ENCODE measurements around the gene INTS1. TPM values are rescaled to one million over a fixed set of nuclear protein-coding genes. Genes with fewer than 3 reads are reported as not detected.

INTS1 gene
- total RNA-seq, 4 donors from 2014 or later, result 33.1 to 80.3 (median 48.0) TPM

- H3K36me3 ChIP-seq, result peaks cover 60 to 100% (median 98%) of the 10 kb centered on the region in 4 donors
Measured at GRCh38 chr7:1475393-1475792, 28.8 kb downstream of the INTS1 start.

GRCh38 chr7:1474736-1475135 is 29.5 kb downstream of the INTS1 start:
- no peak for TF ChIP-seq POLR2A (IDR thresholded peaks at IDR 0.05; ENCODE audit: low read depth)
- TF ChIP-seq POLR2AphosphoS5 (IDR thresholded peaks at IDR 0.05), result no peak
- no peak for TF ChIP-seq EP300 (IDR thresholded peaks at IDR 0.05)
- TF ChIP-seq CTCF (IDR thresholded peaks at IDR 0.05), result no peak
- no peak for DNase-seq (ENCODE audit: extremely low spot score)

More at GRCh38 chr7:1475393-1475792, 28.8 kb downstream of the INTS1 start:
- H3K27ac ChIP-seq (replicated peaks in 1 of 4), result no peak overlapping the region
- H3K9me3 ChIP-seq, result no peaks in the 10 kb centered on the region
- 90% methylated on average over 4 of the region's 17 CpGs for WGBS
- no peak for DNase-seq (ENCODE audit: extremely low spot score)
- no peak overlapping the region for H3K4me3 ChIP-seq
- TF ChIP-seq CTCF (IDR thresholded peaks at IDR 0.05) (no peak), POLR2AphosphoS5 (IDR thresholded peaks at IDR 0.05) (no peak), EP300 (IDR thresholded peaks at IDR 0.05) (no peak)
- H3K4me1 ChIP-seq, result peaks cover 6 to 13% (median 12%) of the 10 kb centered on the region in 4 donors
- intact Hi-C loops (cut with DNase I), result no loop called here
- H3K27me3 ChIP-seq, result no peaks in the 10 kb centered on the region

GRCh38 chr7:1473864-1474512 is 30.2 kb downstream of the INTS1 start:
- H3K27ac ChIP-seq (replicated peaks in 1 of 4), result no peak overlapping the region
- H3K9me3 ChIP-seq, result no peaks in the 10 kb centered on the region
- no peak overlapping the region for H3K4me3 ChIP-seq
- H3K27me3 ChIP-seq, result no peaks in the 10 kb centered on the region
- TF ChIP-seq POLR2A (IDR thresholded peaks at IDR 0.05; ENCODE audit: low read depth), result no peak
- peak; percentile 7 to 52 for TF ChIP-seq POLR2AphosphoS5 (IDR thresholded peaks at IDR 0.05)
- no peak for TF ChIP-seq EP300 (IDR thresholded peaks at IDR 0.05)
- peak; percentile 87 to 94 (median 87) for TF ChIP-seq CTCF (IDR thresholded peaks at IDR 0.05)
- peak; percentile 96 for DNase-seq (ENCODE audit: extremely low spot score)
- WGBS, result 50% methylated on average over 2 of the region's 37 CpGs
- intact Hi-C loops (cut with DNase I), result loop anchor here (1.0 to 2.0 kb wide), 2 partner anchors 41 to 249 kb away; no protein-coding TSS in a partner anchor
- peaks cover 57 to 100% (median 97%) of the 10 kb centered on the region in 4 donors for H3K36me3 ChIP-seq
- H3K4me1 ChIP-seq, result peaks cover 6 to 13% (median 12%) of the 10 kb centered on the region in 4 donors

More at GRCh38 chr7:1474736-1475135, 29.5 kb downstream of the INTS1 start:
- no peaks in the 10 kb centered on the region for H3K9me3 ChIP-seq
- WGBS, result 93% methylated on average over 7 of the region's 24 CpGs
- peak overlapping the region in 1 of 4 donors; percentile 27 for H3K27ac ChIP-seq (replicated peaks in 1 of 4)
- H3K4me3 ChIP-seq, result no peak overlapping the region
- no peaks in the 10 kb centered on the region for H3K27me3 ChIP-seq
- H3K36me3 ChIP-seq, result peaks cover 60 to 100% (median 98%) of the 10 kb centered on the region in 4 donors
- intact Hi-C loops (cut with DNase I), result loop anchor here (1.0 kb wide), 1 partner anchor 249 kb away; no protein-coding TSS in a partner anchor
- H3K4me1 ChIP-seq, result peaks cover 6 to 13% (median 12%) of the 10 kb centered on the region in 4 donors

- no peak overlapping the region for H3K27ac ChIP-seq (replicated peaks in 1 of 4)
- peaks cover 38 to 79% (median 73%) of the 10 kb centered on the region in 4 donors for H3K36me3 ChIP-seq
- no peaks in the 10 kb centered on the region for H3K9me3 ChIP-seq
- TF ChIP-seq POLR2AphosphoS5 (IDR thresholded peaks at IDR 0.05) (no peak), CTCF (IDR thresholded peaks at IDR 0.05) (no peak), EP300 (IDR thresholded peaks at IDR 0.05) (no peak), POLR2A (IDR thresholded peaks at IDR 0.05; ENCODE audit: low read depth) (no peak)
- no peak overlapping the region for H3K4me3 ChIP-seq
- WGBS, result 91% methylated on average over 14 of the region's 21 CpGs
- H3K27me3 ChIP-seq, result no peaks in the 10 kb centered on the region
- intact Hi-C loops (cut with DNase I), result no loop called here
- DNase-seq (ENCODE audit: extremely low spot score), result no peak
- peaks cover 19 to 31% (median 29%) of the 10 kb centered on the region in 4 donors for H3K4me1 ChIP-seq
Measured at GRCh38 chr7:1470901-1471300, 33.3 kb downstream of the INTS1 start.
